HFFc6 (cell line): ENCODE measurements around the gene AKT3. TPM values are rescaled to one million over a fixed set of nuclear protein-coding genes. Genes with fewer than 3 reads are reported as not detected.
"Not testable (repeated sequence)": the region's sequence is repeated elsewhere in the genome, so short reads cannot be mapped to it uniquely, and the experiment has no call there.

Experiments used
- DNase-seq: peaks from one replicate; pipeline ENCODE4 v3.0.0-alpha.2; 2018
- H3K27ac Mint-ChIP-seq: 2 replicates; pipeline ENCODE4 v1.8.0; 2020; ENCODE audit warnings: mild to moderate bottlenecking, mixed read lengths
- H3K27me3 Mint-ChIP-seq: 2 replicates; pipeline ENCODE4 v1.8.0; 2021; ENCODE audit warnings: mild to moderate bottlenecking, moderate library complexity, mixed read lengths; ENCODE audit not compliant: insufficient read depth
- H3K36me3 Mint-ChIP-seq: 2 replicates; pipeline ENCODE4 v1.8.0; 2021; ENCODE audit warnings: low read depth, mixed read lengths
- H3K4me1 Mint-ChIP-seq: 2 replicates; pipeline ENCODE4 v1.8.0; 2020; ENCODE audit warnings: low read depth, mixed read lengths
- H3K4me3 Mint-ChIP-seq: 2 replicates; pipeline ENCODE4 v1.8.0; 2020; ENCODE audit warnings: mild to moderate bottlenecking, moderate library complexity, mixed read lengths
- H3K9me3 Mint-ChIP-seq: 2 replicates; pipeline ENCODE4 v1.8.0; 2020; ENCODE audit warnings: mild to moderate bottlenecking, mixed read lengths
- CTCF ChIP-seq: fragments of 200-600 bp; sonication (generic); IDR thresholded peaks from 2 replicates; pipeline ENCODE4 v1.5.0; 2021; ENCODE audit warnings: antibody characterized with exemption, mild to moderate bottlenecking
- total RNA-seq, 6 experiments: library from RNA; stranded (reverse); fragmentation: NEBNext Ultra II Directional; extraction: Animal tissue kit (Norgen Biotek cat#: 25700); gene quantifications; 2 replicates in 1 of 6; 3 replicates in 5 of 6; pipeline ENCODE4 v1.2.3, GENCODE V29; 2021

Gene AKT3
- total RNA-seq, 6 experiments from 2014 or later, result 66.8 to 85.4 (median 75.1) TPM

GRCh38 chr1:243821177-243821680 is 28.8 kb downstream of the AKT3 start:
- Mint-ChIP-seq H3K27ac (no peak overlapping the region), H3K36me3 (peaks cover 69% of the 10 kb centered on the region), H3K27me3 (no peaks in the 10 kb centered on the region), H3K9me3 (peaks cover 30% of the 10 kb centered on the region), H3K4me3 (no peak overlapping the region), H3K4me1 (peaks cover 9% of the 10 kb centered on the region; the same call in 1 of the 2 replicates)
- no peak for DNase-seq
- no peak for TF ChIP-seq CTCF

GRCh38 chr1:243819438-243819839 is 30.6 kb downstream of the AKT3 start:
- H3K27ac Mint-ChIP-seq, result no peak overlapping the region
- H3K4me3 Mint-ChIP-seq, result no peak overlapping the region
- no peak for DNase-seq
- peaks cover 72% of the 10 kb centered on the region for H3K36me3 Mint-ChIP-seq
- no peak for TF ChIP-seq CTCF
- H3K27me3 Mint-ChIP-seq, result no peaks in the 10 kb centered on the region
- no peaks in the 10 kb centered on the region for H3K4me1 Mint-ChIP-seq
- H3K9me3 Mint-ChIP-seq, result peaks cover 44% of the 10 kb centered on the region

GRCh38 chr1:243818978-243819377 is 31.1 kb downstream of the AKT3 start:
- no peak overlapping the region for H3K27ac Mint-ChIP-seq
- no peak for DNase-seq
- peaks cover 69% of the 10 kb centered on the region for H3K36me3 Mint-ChIP-seq
- H3K4me3 Mint-ChIP-seq, result no peak overlapping the region
- no peaks in the 10 kb centered on the region for H3K27me3 Mint-ChIP-seq
- no peak for TF ChIP-seq CTCF
- H3K4me1 Mint-ChIP-seq, result no peaks in the 10 kb centered on the region
- H3K9me3 Mint-ChIP-seq, result peaks cover 46% of the 10 kb centered on the region

GRCh38 chr1:243814718-243815117 is 35.3 kb downstream of the AKT3 start:
- Mint-ChIP-seq H3K36me3 (peaks cover 42% of the 10 kb centered on the region), H3K27ac (no peak overlapping the region), H3K4me1 (no peaks in the 10 kb centered on the region), H3K9me3 (peaks cover 16% of the 10 kb centered on the region), H3K27me3 (no peaks in the 10 kb centered on the region; the same call in 1 of the 2 replicates), H3K4me3 (no peak overlapping the region)
- no peak for DNase-seq
- TF ChIP-seq CTCF, result no peak

- not testable (repeated sequence) for H3K27me3 Mint-ChIP-seq
Measured at GRCh38 chr1:243807346-243807745, 42.7 kb downstream of the AKT3 start.

GRCh38 chr1:243806310-243806709 is 43.7 kb downstream of the AKT3 start:
- Mint-ChIP-seq H3K4me3 (no peak overlapping the region), H3K27me3 (no peaks in the 10 kb centered on the region; the same call in none of the 2 replicates), H3K36me3 (peaks cover 47% of the 10 kb centered on the region), H3K4me1 (peaks cover 29% of the 10 kb centered on the region), H3K27ac (no peak overlapping the region), H3K9me3 (no peaks in the 10 kb centered on the region)
- DNase-seq, result no peak
- no peak for TF ChIP-seq CTCF

More at GRCh38 chr1:243807346-243807745, 42.7 kb downstream of the AKT3 start:
- peaks cover 29% of the 10 kb centered on the region for H3K4me1 Mint-ChIP-seq
- H3K9me3 Mint-ChIP-seq, H3K4me3 Mint-ChIP-seq, H3K27ac Mint-ChIP-seq, DNase-seq: not testable (repeated sequence)
- peaks cover 50% of the 10 kb centered on the region for H3K36me3 Mint-ChIP-seq
